A549 treated with CORT108297 at 1 μM for 4 hours (cell line): Measurements from ENCODE around the gene OR5B3. TPM values are rescaled to one million over a fixed set of nuclear protein-coding genes. Genes with fewer than 3 reads are reported as not detected.

Experiments
- total RNA-seq: library from RNA; stranded (reverse); fragments of 200-300 nt; extraction: Qiagen RNA extraction; gene quantifications from 5 replicates; pipeline ENCODE4 v1.2.3, GENCODE V29; 2022

The OR5B3 gene
- not detected in 5 replicates for total RNA-seq

DNA sequence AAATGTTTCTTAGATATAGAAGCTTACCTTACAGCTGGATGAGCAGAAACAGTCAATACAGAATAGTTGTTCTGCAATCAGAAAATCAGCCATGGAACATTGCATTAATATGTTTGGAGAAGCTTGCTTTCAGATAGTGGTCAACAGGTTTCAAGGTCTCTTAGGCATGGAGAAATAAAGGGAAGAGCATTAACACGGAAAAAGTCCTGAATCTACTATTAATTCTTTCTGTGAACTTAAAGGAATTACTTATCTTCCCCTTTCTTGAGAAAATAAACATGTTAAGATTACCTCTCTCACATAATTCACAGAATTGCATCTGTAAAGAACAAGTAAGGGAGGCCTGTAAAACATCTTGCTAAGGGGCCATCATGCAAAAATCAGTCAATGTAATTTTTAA lies at the start of gene OR5B3:
TSS of gene OR5B3 (minus strand) at position 101 of the 400 bp plus-strand sequence. CDS start 3,465 bp downstream, outside the sequence.

DNA sequence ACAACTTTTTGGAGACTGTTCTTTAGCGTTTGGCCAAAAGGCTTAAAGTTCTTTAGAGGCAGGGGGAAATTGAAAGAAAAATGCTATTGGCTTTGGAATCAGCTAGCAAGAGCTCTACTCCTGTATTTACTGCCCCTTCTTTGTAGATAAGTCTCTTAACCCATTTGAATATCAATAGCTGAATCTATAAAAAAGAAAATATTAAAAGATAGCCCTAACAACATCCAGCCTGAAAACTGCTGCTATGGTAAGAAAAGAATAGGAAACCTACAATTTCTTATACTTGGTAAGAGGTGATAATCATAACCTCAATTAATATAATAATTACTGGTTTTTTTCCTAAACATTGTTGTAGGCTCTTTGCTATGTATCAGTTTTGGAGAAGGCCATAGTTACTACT lies 35.5 kb upstream of the OR5B3 start, which contains the start of gene OR5B12:
TSS of gene OR5B12 (minus strand) at position 101 of the 400 bp plus-strand sequence. CDS start 2,085 bp downstream, outside the sequence.

DNA sequence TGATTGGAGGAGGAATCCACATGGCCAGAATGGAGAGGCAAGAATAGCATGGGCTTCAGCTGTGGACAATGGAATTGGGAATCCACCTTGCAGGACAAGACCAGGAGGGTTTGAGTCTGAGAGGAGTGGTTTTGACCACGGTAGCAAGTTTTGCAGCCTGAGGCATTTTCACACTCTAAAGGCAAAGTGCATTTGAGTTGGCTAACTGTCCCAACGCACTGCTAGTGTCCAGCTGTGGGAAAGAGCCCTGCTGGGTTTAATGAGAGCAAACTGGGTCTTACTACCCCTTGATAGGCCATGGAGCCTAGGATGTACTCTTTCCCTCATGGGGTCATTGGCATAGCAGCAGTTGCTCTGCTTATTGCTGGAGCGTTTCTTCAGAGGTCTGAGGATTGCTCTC lies 21.3 kb upstream of the OR5B3 start, which contains the start of gene OR5B2:
TSS of gene OR5B2 (minus strand) at position 101 of the 400 bp plus-strand sequence. CDS start 4,860 bp downstream, outside the sequence.

DNA sequence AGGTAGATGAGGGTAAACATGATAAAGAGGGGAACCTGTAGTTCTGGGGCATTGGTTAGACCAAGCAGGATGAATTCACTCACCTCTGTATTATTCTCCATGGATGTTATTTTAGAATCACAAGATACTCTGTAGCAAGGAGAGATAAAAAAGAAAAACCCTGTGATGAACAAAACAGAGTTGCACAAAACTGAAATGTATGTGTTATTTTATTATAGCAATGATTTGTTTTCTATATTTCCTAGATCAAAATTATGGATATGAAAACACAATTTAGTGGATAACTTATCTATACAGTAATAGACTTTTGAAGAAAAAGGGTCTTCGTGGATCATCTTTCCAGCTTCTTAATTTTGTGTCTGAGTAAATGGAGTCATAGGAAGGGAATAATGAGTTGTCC lies 47.7 kb downstream of the OR5B3 start, which contains the start of gene OR5B17:
TSS of gene OR5B17 (minus strand) at position 101 of the 400 bp plus-strand sequence. CDS start at position 101, 0 bp downstream.

Other genes with a start within 250 kb of the OR5B3 start
- not detected in 5 replicates for gene OR9Q2, start 217.8 kb downstream of the OR5B3 start, total RNA-seq
- gene OR1S2, start 202.7 kb downstream of the OR5B3 start, total RNA-seq, result not detected in 5 replicates
- not detected in 5 replicates for gene OR1S1, start 194.2 kb downstream of the OR5B3 start, total RNA-seq
- not detected in 5 replicates for gene OR10Q1, start 178.0 kb downstream of the OR5B3 start, total RNA-seq
- not detected in 5 replicates for gene OR10W1, start 138.6 kb downstream of the OR5B3 start, total RNA-seq
- gene OR5B17, start 47.8 kb downstream of the OR5B3 start, total RNA-seq, result not detected in 5 replicates
- gene OR5B2, start 21.2 kb upstream of the OR5B3 start, total RNA-seq, result not detected in 5 replicates
- gene OR5B12, start 35.4 kb upstream of the OR5B3 start, total RNA-seq, result not detected in 5 replicates
- not detected in 5 replicates for gene OR5B21, start 101.2 kb upstream of the OR5B3 start, total RNA-seq
- 2.1 to 2.7 TPM (median 2.3 TPM) in 5 replicates for gene LPXN, start 169.0 kb upstream of the OR5B3 start, total RNA-seq
- 33.5 to 45.5 TPM (median 40.3 TPM) in 5 replicates for gene ZFP91, start 172.2 kb upstream of the OR5B3 start, total RNA-seq
- 1.0 to 1.5 TPM (median 1.2 TPM) in 5 replicates for gene CNTF, start 215.8 kb upstream of the OR5B3 start, total RNA-seq